Measurements from ENCODE around the gene TXN2. TPM values are rescaled to one million over a fixed set of nuclear protein-coding genes. Genes with fewer than 3 reads are reported as not detected.

The TXN2 gene
- total and polyA plus RNA-seq, 2 donors (not counting 1 experiment from before 2014, with no cell fraction given) = 39.6 to 54.6 TPM

GRCh38 chr22:36463783-36464184 lies 17.7 kb downstream of the TXN2 start:
- H3K27ac Mint-ChIP-seq = no peak overlapping the region
- CTCF ChIA-PET = interaction anchor here (1.0 to 1.2 kb wide), 2 partner anchors 121 to 162 kb away, joined by 3 read pairs; no protein-coding TSS in a partner anchor
- no peak for TF ChIP-seq EZH2 (IDR thresholded peaks at IDR 0.05; ENCODE audit: borderline replicate concordance, insufficient read depth, low read depth, low read length, poor library complexity, severe bottlenecking)
- TF ChIP-seq CTCF (IDR thresholded peaks at IDR 0.05) = no peak

GRCh38 chr22:36461665-36462649 lies 19.5 kb downstream of the TXN2 start:
- H2AFZ ChIP-seq (ENCODE audit: insufficient read depth, low read depth, low read length, poor library complexity, severe bottlenecking) = no peak overlapping the region
- peaks cover 3 to 7% of the 10 kb centered on the region in 2 donors for H3K4me1 ChIP-seq (ENCODE audit: control insufficient read depth in 2 of 2, insufficient read depth in 2 of 2, low read length in 2 of 2)
- H3K4me3 ChIP-seq (ENCODE audit: control extremely low read depth in 1 of 5, extremely low read depth in 1 of 5, insufficient read depth in 1 of 5, low read depth in 2 of 5, low read length in 4 of 5) = no peak overlapping the region
- POLR2A ChIA-PET = no interaction called here
- ATAC-seq (ENCODE audit: low read depth) (no peak), DNase-seq (no peak)
- no peak overlapping the region for H3K4me3 Mint-ChIP-seq
- H3K27ac Mint-ChIP-seq = no peak overlapping the region
- no peak overlapping the region for H3K9ac ChIP-seq (ENCODE audit: low read length)
- H3K9me3 ChIP-seq (ENCODE audit: control extremely low read depth in 1 of 3, control insufficient read depth in 2 of 3, insufficient read depth in 1 of 3, low read length in 2 of 3) = peaks cover 0 to under 1% (median 0%) of the 10 kb centered on the region in 3 donors
- no peaks in the 10 kb centered on the region for H3K27me3 ChIP-seq (replicated peaks in 1 of 4; ENCODE audit: control extremely low read depth in 1 of 4, control insufficient read depth in 3 of 4, insufficient read depth in 4 of 4, low read length in 3 of 4)
- no peaks in the 10 kb centered on the region for H3K27me3 Mint-ChIP-seq
- H3K27ac ChIP-seq (ENCODE audit: low read length in 2 of 2) = no peak overlapping the region
- CTCF ChIA-PET = interaction anchor here (1.0 kb wide), 1 partner anchor 24 kb away, joined by 3 read pairs; no protein-coding TSS in a partner anchor
- no peaks in the 10 kb centered on the region for H3K79me2 ChIP-seq (ENCODE audit: control insufficient read depth, insufficient read depth, low read length)
- TF ChIP-seq EZH2 (IDR thresholded peaks at IDR 0.05; ENCODE audit: borderline replicate concordance, insufficient read depth, low read depth, low read length, poor library complexity, severe bottlenecking) (no peak), CTCF (IDR thresholded peaks at IDR 0.05) (no peak)
- H4K20me1 ChIP-seq (ENCODE audit: control insufficient read depth, insufficient read depth, low read length, poor library complexity, severe bottlenecking) = no peaks in the 10 kb centered on the region
- H3K9me3 Mint-ChIP-seq (ENCODE audit: insufficient read depth) = no peaks in the 10 kb centered on the region
- H3K36me3 ChIP-seq (replicated peaks in 1 of 2; ENCODE audit: control extremely low read depth in 1 of 2, control insufficient read depth in 1 of 2, extremely low read depth in 1 of 2, insufficient read depth in 2 of 2, low read length in 1 of 2) = peaks cover 0 to 4% of the 10 kb centered on the region in 2 experiments
- no peak overlapping the region for H3K4me2 ChIP-seq (replicated peaks; ENCODE audit: low read depth, low read length, poor library complexity, severe bottlenecking)
- H3K4me1 Mint-ChIP-seq = peaks cover 5% of the 10 kb centered on the region
- 65% methylated on average over 12 of the region's 16 CpGs for WGBS (ENCODE audit: insufficient coverage)
- intact Hi-C loops (cut with micrococcal nuclease) = no loop called here

More at GRCh38 chr22:36463783-36464184, 17.7 kb downstream of the TXN2 start:
- Mint-ChIP-seq H3K9me3 (ENCODE audit: insufficient read depth) (no peaks in the 10 kb centered on the region), H3K4me1 (peaks cover 6% of the 10 kb centered on the region), H3K4me3 (no peak overlapping the region), H3K27me3 (no peaks in the 10 kb centered on the region)
- H3K4me2 ChIP-seq (replicated peaks; ENCODE audit: low read depth, low read length, poor library complexity, severe bottlenecking) = no peak overlapping the region
- H3K79me2 ChIP-seq (ENCODE audit: control insufficient read depth, insufficient read depth, low read length) = peaks cover 9% of the 10 kb centered on the region
- peaks cover 0 to 8% of the 10 kb centered on the region in 2 experiments for H3K36me3 ChIP-seq (replicated peaks in 1 of 2; ENCODE audit: control extremely low read depth in 1 of 2, control insufficient read depth in 1 of 2, extremely low read depth in 1 of 2, insufficient read depth in 2 of 2, low read length in 1 of 2)
- DNase-seq (no peak), ATAC-seq (ENCODE audit: low read depth) (no peak)
- H3K9me3 ChIP-seq (ENCODE audit: control extremely low read depth in 1 of 3, control insufficient read depth in 2 of 3, insufficient read depth in 1 of 3, low read length in 2 of 3) = no peaks in the 10 kb centered on the region
- H4K20me1 ChIP-seq (ENCODE audit: control insufficient read depth, insufficient read depth, low read length, poor library complexity, severe bottlenecking) = no peaks in the 10 kb centered on the region
- H3K27ac ChIP-seq (ENCODE audit: low read length in 2 of 2) = no peak overlapping the region
- intact Hi-C loops (cut with micrococcal nuclease) = no loop called here
- H2AFZ ChIP-seq (ENCODE audit: insufficient read depth, low read depth, low read length, poor library complexity, severe bottlenecking) = no peak overlapping the region
- no peak overlapping the region for H3K9ac ChIP-seq (ENCODE audit: low read length)
- no peaks in the 10 kb centered on the region for H3K27me3 ChIP-seq (replicated peaks in 1 of 4; ENCODE audit: control extremely low read depth in 1 of 4, control insufficient read depth in 3 of 4, insufficient read depth in 4 of 4, low read length in 3 of 4)
- H3K4me3 ChIP-seq (ENCODE audit: control extremely low read depth in 1 of 5, extremely low read depth in 1 of 5, insufficient read depth in 1 of 5, low read depth in 2 of 5, low read length in 4 of 5) = no peak overlapping the region
- 87% methylated on average over 17 of the region's 17 CpGs for WGBS (ENCODE audit: insufficient coverage)
- POLR2A ChIA-PET = no interaction called here
- peaks cover 3 to 9% of the 10 kb centered on the region in 2 donors for H3K4me1 ChIP-seq (ENCODE audit: control insufficient read depth in 2 of 2, insufficient read depth in 2 of 2, low read length in 2 of 2)

All from B cell (primary cell).